PC-3 (cell line): Measurements from ENCODE around the gene JAML.

Experiments used
- CTCF ChIP-seq: fragments of 300-600 bp; sonication (generic); conservative IDR thresholded peaks from 2 replicates; pipeline ENCODE4 v1.5.1; 2017; ENCODE audit warnings: antibody characterized with exemption, low read depth, mild to moderate bottlenecking, low read length
- EZH2 ChIP-seq: fragments of 300-600 bp; sonication (generic); IDR thresholded peaks from one replicate; pipeline ENCODE4 v1.6.1; 2017; ENCODE audit warnings: antibody characterized with exemption, mild to moderate bottlenecking, low read length; ENCODE audit not compliant: unreplicated experiment
- EZH2phosphoT487 ChIP-seq: fragments of 300-600 bp; sonication (generic); IDR thresholded peaks from 2 replicates; pipeline ENCODE4 v1.6.1; 2018; ENCODE audit warnings: mild to moderate bottlenecking, antibody characterized with exemption, low read length, borderline replicate concordance

GRCh38 chr11:118152552-118153471 lies 72.0 kb downstream of the JAML start, which contains the start of gene SCN4B:
- TF ChIP-seq EZH2phosphoT487, result peak; percentile 47; the same call in 1 of the 2 replicates
- no peak for TF ChIP-seq CTCF
- peak; percentile 83 for TF ChIP-seq EZH2
